Dedifferentiated amniotic fluid mesenchymal stem cell (primary cell): ENCODE results near the gene EPSTI1.
A peak's percentile ranks its signal among the peaks of the same experiment; 100 is the strongest.

Experiments
- DNase-seq: peaks from one replicate; pipeline ENCODE4 v3.0.0-alpha.2; 2016; ENCODE audit errors: extremely low spot score

Gene EPSTI1

GRCh38 chr13:42852136-42852535 is 139.9 kb downstream of the EPSTI1 start:
- DNase-seq = no peak

GRCh38 chr13:42849200-42849599 is 142.8 kb downstream of the EPSTI1 start:
- no peak for DNase-seq

GRCh38 chr13:42847891-42848663 is 144.0 kb downstream of the EPSTI1 start:
- peak; percentile 16 for DNase-seq

- peak; percentile 68 for DNase-seq
Measured at GRCh38 chr13:42836930-42837690, 154.9 kb downstream of the EPSTI1 start.
